Neural cell (in vitro differentiated cells): Measurements from ENCODE around the gene HELZ2.

ENCODE experiments used
- CTCF ChIP-seq: fragments of 450-650 bp; IDR thresholded peaks from 2 replicates; pipeline ENCODE4 v1.5.1; 2014; ENCODE audit warnings: antibody characterized with exemption, mild to moderate bottlenecking, moderate library complexity; ENCODE audit not compliant: poor library complexity, severe bottlenecking
- EP300 ChIP-seq: fragments of 450-650 bp; conservative IDR thresholded peaks from 2 replicates; pipeline ENCODE4 v1.6.1; 2014; ENCODE audit warnings: antibody characterized with exemption, mild to moderate bottlenecking, moderate library complexity; ENCODE audit not compliant: poor library complexity, severe bottlenecking
- EZH2 ChIP-seq: fragments of 200-600, 300-800 bp; shearing (Covaris generic), sonication (generic); IDR thresholded peaks from 2 replicates; pipeline ENCODE4 v1.6.1; 2014; ENCODE audit warnings: antibody characterized with exemption, low read length, borderline replicate concordance, mild to moderate bottlenecking; ENCODE audit not compliant: insufficient read depth, poor library complexity, severe bottlenecking
- POLR2AphosphoS5 ChIP-seq: IDR thresholded peaks from 2 replicates; pipeline ENCODE4 v1.6.1; 2012
- SMC3 ChIP-seq: fragments of 450-650 bp; conservative IDR thresholded peaks from 2 replicates; pipeline ENCODE4 v1.6.1; 2014; ENCODE audit warnings: antibody characterized with exemption, mild to moderate bottlenecking, moderate library complexity; ENCODE audit not compliant: poor library complexity
- TAF1 ChIP-seq: IDR thresholded peaks from 2 replicates; pipeline ENCODE4 v1.6.1; 2012; ENCODE audit warnings: low read depth
- TF ChIP-seq, protein P1 (sequence below): IDR thresholded peaks from 2 replicates; pipeline ENCODE4 v1.6.1; 2012; ENCODE audit warnings: borderline replicate concordance

GRCh38 chr20:63573647-63574131, 350 bp downstream of the HELZ2 start:
- TF ChIP-seq POLR2AphosphoS5 = no peak
- no peak for TF ChIP-seq CTCF
- no peak for TF ChIP-seq EP300
- no peak for TF ChIP-seq TAF1
- TF ChIP-seq, protein P1, sequence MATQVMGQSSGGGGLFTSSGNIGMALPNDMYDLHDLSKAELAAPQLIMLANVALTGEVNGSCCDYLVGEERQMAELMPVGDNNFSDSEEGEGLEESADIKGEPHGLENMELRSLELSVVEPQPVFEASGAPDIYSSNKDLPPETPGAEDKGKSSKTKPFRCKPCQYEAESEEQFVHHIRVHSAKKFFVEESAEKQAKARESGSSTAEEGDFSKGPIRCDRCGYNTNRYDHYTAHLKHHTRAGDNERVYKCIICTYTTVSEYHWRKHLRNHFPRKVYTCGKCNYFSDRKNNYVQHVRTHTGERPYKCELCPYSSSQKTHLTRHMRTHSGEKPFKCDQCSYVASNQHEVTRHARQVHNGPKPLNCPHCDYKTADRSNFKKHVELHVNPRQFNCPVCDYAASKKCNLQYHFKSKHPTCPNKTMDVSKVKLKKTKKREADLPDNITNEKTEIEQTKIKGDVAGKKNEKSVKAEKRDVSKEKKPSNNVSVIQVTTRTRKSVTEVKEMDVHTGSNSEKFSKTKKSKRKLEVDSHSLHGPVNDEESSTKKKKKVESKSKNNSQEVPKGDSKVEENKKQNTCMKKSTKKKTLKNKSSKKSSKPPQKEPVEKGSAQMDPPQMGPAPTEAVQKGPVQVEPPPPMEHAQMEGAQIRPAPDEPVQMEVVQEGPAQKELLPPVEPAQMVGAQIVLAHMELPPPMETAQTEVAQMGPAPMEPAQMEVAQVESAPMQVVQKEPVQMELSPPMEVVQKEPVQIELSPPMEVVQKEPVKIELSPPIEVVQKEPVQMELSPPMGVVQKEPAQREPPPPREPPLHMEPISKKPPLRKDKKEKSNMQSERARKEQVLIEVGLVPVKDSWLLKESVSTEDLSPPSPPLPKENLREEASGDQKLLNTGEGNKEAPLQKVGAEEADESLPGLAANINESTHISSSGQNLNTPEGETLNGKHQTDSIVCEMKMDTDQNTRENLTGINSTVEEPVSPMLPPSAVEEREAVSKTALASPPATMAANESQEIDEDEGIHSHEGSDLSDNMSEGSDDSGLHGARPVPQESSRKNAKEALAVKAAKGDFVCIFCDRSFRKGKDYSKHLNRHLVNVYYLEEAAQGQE = no peak
- no peak for TF ChIP-seq EZH2
- no peak for TF ChIP-seq SMC3
